Hematopoietic multipotent progenitor cell (in vitro differentiated cells): ENCODE results near the gene HHATL. TPM values are rescaled to one million over a fixed set of nuclear protein-coding genes. Genes with fewer than 3 reads are reported as not detected.

Source experiments
- DNase-seq, 3 donors: peaks; one replicate each; pipeline ENCODE4 v3.0.0-alpha.2; 2011 to 2015; ENCODE audit warnings: low read depth in 2 of 3, low spot score in 2 of 3
- total RNA-seq: library from RNA; depleted of rRNA; stranded (reverse); fragments of >200 nt; gene quantifications from one replicate; pipeline ENCODE4 v1.2.3, GENCODE V29; 2012

HHATL gene
- total RNA-seq, 1 donor: not detected

- no peak for DNase-seq
Observed at GRCh38 chr3:42699511-42699971, 3.1 kb downstream of the HHATL start.

- no peak for DNase-seq
Observed at GRCh38 chr3:42698911-42699230, 3.7 kb downstream of the HHATL start.

GRCh38 chr3:42698216-42698910, 4.2 kb downstream of the HHATL start:
- DNase-seq: no peak

GRCh38 chr3:42697289-42698051, 5.1 kb downstream of the HHATL start:
- no peak for DNase-seq

- DNase-seq: no peak
Observed at GRCh38 chr3:42696356-42697288, 6.0 kb downstream of the HHATL start.

- no peak for DNase-seq
Observed at GRCh38 chr3:42694366-42694765, 8.2 kb downstream of the HHATL start.

DNA sequence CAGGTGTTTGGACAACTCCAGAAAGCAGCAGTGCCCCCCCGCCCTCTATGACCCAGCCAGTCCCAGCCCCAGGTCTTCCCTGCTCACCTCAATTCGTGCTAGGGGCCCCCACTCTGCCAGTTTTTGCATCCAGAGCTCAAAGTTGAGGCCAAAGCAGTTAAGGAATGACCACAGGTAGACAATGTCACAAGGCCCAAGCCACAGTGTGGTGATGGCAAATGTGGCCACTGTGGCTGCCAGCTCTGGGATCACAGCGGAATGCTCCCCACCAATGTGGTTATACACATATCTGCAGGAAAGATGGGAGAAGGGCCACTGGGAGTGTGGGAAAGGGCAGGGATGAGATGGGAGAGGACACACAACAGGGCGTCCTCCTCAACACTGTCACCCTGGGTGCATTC, 9.1 kb downstream of the HHATL start:
- no peak for DNase-seq

- DNase-seq: no peak
Observed at GRCh38 chr3:42692667-42693529, 9.7 kb downstream of the HHATL start.

- DNase-seq: no peak
Observed at GRCh38 chr3:42691816-42692666, 10.6 kb downstream of the HHATL start.

DNA sequence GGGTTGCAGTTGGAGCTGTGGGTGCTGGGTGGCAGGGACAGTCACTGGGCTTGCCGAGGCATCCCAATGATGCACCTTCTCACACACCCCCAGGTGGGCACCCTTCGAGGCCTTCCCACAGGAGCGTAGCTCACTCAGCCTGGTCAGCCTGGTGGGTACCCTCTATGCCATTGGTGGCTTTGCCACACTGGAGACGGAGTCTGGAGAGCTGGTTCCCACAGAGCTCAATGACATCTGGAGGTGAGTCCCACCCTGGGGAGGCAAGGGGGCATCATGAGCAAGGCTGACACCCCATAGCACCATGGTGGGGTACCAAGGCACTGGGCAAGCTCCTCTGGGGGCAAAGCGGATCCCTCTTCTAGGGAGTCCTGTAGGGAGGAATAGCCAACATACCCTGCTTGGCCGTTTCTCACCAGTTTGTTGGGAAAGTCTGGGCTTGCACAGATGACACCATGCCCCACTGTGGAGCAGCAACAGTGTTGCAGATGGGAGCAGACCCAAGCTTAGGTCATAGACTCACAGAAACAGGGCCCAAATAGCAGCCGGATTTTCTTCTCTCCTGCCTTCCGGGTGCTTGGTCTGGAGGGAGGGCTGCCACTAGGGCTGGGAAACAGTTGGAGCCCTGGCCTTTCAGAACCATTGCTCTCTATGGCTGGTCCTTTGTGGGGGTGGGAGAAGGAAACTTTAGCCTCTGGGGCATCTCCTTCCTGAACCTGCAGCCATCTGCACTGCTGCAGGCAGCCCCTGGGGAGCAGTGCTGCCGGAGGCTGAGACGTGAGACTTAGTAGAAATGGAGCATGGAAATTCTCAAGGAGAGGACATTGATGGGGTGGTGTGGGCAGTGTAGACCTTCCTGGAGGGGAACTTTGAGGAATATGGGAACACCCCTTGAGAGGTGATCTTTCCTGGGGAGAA, 11.6 kb downstream of the HHATL start:
- DNase-seq: no peak

DNA sequence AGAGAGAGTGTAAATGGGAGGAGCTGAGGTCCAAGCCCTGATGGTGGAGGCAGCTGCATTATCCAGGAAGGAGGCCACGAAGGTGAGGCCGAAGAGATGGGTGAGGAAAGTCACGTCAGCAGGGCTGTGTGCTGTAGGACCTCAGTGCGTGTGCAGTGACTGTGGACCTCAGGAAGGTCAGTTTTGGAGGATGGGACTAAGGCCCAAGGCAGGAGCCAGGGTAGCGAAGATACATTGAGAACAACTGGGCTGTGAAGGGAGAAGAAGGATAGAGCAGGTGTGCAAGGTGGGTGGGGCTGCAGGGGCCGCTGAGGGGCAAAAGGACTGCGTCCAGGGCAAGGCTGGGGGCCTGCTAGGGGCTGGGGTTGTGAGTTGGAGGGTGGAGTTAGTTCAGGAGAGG, 12.4 kb downstream of the HHATL start:
- no peak for DNase-seq

DNA sequence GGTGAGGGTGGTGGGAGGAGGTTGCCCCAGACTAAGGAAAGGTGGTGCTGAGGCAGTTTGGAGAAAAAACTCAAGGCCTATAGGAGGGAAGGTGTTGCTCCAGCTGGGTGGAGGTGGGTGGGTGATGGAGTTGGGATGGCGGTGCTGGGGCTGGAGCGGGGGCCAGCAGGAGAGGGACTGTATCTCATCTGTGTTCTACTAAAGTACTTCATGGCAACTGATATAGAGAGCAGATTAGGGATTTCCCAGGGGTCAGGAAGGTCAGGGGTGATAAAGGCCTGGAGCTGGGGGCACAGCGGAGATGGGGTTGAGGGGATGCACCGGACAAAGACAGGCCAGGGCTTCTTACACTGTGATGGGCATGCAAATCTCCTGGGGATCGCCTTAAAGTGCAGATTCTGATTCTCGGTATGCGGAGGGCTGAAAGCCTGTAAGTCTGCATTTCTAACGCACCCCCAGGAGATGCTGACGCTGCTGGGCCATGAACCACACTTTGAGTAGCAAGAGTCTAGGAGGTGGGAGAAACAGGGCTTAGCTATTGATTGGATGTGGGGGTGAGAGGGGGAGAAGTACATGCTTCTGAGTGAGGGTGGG, 13.1 kb downstream of the HHATL start:
- no peak for DNase-seq

- DNase-seq: no peak
Observed at GRCh38 chr3:42688487-42689420, 13.8 kb downstream of the HHATL start.

DNA sequence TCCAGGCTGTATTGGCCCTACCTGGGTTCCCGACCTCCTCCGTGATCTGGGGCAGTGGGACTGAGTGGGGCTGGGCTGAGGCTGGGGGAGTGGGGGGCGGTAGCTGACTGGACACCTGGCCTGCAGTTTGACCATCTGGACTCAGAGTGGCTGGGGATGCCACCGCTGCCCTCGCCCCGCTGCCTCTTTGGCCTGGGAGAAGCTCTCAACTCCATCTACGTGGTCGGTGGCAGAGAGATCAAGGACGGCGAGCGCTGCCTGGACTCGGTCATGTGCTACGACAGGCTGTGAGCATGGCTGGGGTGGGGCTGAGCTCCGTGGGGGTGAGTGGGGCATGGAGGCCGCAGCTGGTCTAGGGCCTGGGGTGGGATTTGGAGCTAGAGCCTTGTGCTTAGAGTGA, 14.6 kb downstream of the HHATL start:
- DNase-seq: no peak

DNA sequence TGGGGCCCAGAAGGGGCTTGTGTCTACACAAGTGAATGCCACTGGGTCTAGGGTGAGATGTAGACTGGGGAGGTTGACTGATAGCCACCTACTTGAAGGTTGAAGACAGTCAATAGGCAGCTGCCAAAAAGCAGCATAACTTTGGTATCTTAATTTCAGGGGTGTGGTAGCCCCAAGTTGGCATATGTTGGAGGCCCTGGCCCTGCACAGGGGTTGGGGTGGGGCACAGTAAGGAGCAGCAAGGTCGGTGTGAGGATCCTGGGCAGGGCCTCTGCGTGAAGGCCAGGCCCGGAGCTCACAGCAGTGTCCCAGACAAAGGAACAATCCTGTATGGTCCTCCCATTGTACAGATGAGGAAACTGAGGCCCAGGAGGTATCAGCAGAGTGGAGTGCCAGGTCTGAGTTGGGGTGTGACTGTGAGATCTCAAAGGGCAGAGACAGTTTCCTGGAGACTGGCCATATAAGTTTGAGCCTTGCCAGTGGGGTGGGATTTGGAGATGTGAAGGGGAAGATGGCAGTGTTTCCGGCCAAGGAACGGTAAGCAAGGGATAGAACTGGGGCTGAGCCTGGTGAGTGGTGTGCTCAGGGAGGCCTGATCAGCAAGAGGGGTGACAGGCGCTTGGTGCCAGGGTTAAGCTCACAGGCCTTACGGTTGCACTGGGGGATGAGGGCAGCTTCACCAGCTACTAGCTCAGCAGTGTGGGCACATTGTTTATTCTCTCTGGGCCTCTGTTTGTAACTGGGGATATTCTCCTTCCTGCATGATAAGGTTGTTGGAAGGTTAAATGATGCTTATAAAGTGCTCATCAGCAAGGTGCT, 15.6 kb downstream of the HHATL start:
- no peak for DNase-seq
